ENCODE data around the gene EME2. TPM values are rescaled to one million over a fixed set of nuclear protein-coding genes. Genes with fewer than 3 reads are reported as not detected.

The EME2 gene
- total RNA-seq, 4 donors from 2014 or later: 5.5 to 10.4 (median 6.5) TPM

DNA sequence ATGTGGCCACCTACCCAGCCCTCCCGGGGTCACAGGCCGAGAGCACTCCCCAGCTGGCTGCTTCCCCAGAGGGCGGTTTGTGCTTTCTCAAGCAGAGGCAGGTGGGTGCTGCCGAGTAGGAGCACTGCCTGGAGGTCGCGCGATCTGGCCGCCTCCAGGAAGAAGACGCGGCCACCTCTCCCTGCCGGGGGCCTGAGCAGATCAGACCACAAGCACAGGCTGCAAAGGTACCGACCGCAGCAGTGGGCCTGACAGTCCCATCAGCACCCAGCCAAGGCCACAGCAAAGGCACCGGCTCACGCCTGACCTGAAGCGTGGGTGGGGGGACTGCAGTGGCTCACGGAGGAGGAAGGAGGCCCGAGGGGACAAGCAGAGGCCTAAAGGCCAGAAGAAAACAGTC, 36.1 kb downstream of the EME2 start:
- Histone ChIP-seq H3K4me3 (no peak overlapping the region), H3K4me1 (peaks cover 0 to 11% (median 10%) of the 10 kb centered on the region in 4 donors), H3K27ac (replicated peaks in 1 of 4) (no peak overlapping the region), H3K9me3 (no peaks in the 10 kb centered on the region), H3K27me3 (no peaks in the 10 kb centered on the region), H3K36me3 (peaks cover 33 to 75% (median 58%) of the 10 kb centered on the region in 4 donors)
- 82% methylated on average over 8 of the region's 18 CpGs for WGBS
- intact Hi-C loops (cut with DNase I): no loop called here
- no peak for TF ChIP-seq EP300 (IDR thresholded peaks at IDR 0.05)
- TF ChIP-seq POLR2AphosphoS5 (IDR thresholded peaks at IDR 0.05): no peak
- TF ChIP-seq, protein P1, sequence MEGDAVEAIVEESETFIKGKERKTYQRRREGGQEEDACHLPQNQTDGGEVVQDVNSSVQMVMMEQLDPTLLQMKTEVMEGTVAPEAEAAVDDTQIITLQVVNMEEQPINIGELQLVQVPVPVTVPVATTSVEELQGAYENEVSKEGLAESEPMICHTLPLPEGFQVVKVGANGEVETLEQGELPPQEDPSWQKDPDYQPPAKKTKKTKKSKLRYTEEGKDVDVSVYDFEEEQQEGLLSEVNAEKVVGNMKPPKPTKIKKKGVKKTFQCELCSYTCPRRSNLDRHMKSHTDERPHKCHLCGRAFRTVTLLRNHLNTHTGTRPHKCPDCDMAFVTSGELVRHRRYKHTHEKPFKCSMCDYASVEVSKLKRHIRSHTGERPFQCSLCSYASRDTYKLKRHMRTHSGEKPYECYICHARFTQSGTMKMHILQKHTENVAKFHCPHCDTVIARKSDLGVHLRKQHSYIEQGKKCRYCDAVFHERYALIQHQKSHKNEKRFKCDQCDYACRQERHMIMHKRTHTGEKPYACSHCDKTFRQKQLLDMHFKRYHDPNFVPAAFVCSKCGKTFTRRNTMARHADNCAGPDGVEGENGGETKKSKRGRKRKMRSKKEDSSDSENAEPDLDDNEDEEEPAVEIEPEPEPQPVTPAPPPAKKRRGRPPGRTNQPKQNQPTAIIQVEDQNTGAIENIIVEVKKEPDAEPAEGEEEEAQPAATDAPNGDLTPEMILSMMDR (IDR thresholded peaks at IDR 0.05): no peak
- TF ChIP-seq POLR2A (IDR thresholded peaks at IDR 0.05; ENCODE audit: low read depth): no peak
- DNase-seq (ENCODE audit: extremely low spot score): no peak

DNA sequence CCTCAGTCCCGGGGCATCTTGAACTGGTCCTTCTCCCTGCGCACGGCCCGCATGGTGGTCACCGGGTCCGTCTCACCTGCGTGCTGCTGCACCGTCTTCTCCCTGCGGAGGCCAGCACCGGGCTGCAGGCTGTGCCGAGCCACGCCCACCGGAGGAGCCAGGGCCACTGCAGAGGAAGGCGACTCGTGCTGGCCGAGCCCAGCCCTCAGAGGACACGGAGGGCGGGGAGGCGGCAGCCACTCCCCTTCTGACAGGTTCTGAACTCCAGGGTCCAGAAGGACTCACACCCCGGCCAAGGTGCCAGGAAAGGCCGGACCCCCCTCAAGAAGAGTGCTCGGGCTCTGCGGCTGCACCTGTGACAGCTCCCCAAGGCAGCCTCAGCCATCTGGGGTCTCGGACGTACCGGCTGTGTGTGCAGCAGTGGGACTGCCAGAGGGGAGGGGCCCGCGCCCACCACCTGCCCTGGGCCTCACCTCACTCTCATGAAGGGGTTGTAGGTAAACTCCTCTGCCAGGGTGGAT, 36.7 kb downstream of the EME2 start:
- peaks cover 33 to 82% (median 62%) of the 10 kb centered on the region in 4 donors for H3K36me3 ChIP-seq
- peaks cover 0 to 11% (median 10%) of the 10 kb centered on the region in 4 donors for H3K4me1 ChIP-seq
- intact Hi-C loops (cut with DNase I): no loop called here
- no peaks in the 10 kb centered on the region for H3K9me3 ChIP-seq
- DNase-seq (ENCODE audit: extremely low spot score): no peak
- WGBS: 85% methylated on average over 12 of the region's 28 CpGs
- no peak overlapping the region for H3K27ac ChIP-seq (replicated peaks in 1 of 4)
- H3K4me3 ChIP-seq: no peak overlapping the region
- TF ChIP-seq EP300 (IDR thresholded peaks at IDR 0.05): no peak
- TF ChIP-seq, protein P1 (IDR thresholded peaks at IDR 0.05): no peak
- TF ChIP-seq POLR2A (IDR thresholded peaks at IDR 0.05; ENCODE audit: low read depth): no peak
- no peak for TF ChIP-seq POLR2AphosphoS5 (IDR thresholded peaks at IDR 0.05)
- no peaks in the 10 kb centered on the region for H3K27me3 ChIP-seq

DNA sequence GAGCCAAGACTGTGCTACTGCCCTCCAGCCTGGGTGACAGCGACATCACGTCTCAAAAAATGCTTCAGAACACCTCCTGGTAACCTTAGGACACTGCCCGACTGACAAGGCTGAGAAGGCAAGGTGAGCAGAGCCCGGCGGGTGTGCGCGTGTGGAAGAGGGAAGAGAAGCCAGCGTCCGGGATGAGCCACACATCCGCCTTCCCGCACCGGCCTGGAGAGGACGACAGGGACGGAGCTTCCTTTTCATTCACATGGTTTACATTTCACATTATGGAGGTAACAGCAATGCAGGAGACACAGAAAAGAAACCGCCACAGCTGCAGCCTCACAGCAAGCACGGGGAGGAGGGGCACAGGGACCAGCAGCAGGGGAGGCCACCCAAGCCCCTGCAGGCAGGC, 37.5 kb downstream of the EME2 start:
- intact Hi-C loops (cut with DNase I): no loop called here
- TF ChIP-seq POLR2A (IDR thresholded peaks at IDR 0.05; ENCODE audit: low read depth) (no peak), EP300 (IDR thresholded peaks at IDR 0.05) (no peak), POLR2AphosphoS5 (IDR thresholded peaks at IDR 0.05) (no peak)
- TF ChIP-seq, protein P1 (IDR thresholded peaks at IDR 0.05): no peak
- 92% methylated on average over 16 of the region's 16 CpGs for WGBS
- Histone ChIP-seq H3K36me3 (peaks cover 33 to 85% (median 66%) of the 10 kb centered on the region in 4 donors), H3K4me3 (no peak overlapping the region), H3K4me1 (peaks cover 0 to 11% (median 10%) of the 10 kb centered on the region in 4 donors), H3K27ac (replicated peaks in 1 of 4) (no peak overlapping the region), H3K27me3 (no peaks in the 10 kb centered on the region), H3K9me3 (no peaks in the 10 kb centered on the region)
- no peak for DNase-seq (ENCODE audit: extremely low spot score)

DNA sequence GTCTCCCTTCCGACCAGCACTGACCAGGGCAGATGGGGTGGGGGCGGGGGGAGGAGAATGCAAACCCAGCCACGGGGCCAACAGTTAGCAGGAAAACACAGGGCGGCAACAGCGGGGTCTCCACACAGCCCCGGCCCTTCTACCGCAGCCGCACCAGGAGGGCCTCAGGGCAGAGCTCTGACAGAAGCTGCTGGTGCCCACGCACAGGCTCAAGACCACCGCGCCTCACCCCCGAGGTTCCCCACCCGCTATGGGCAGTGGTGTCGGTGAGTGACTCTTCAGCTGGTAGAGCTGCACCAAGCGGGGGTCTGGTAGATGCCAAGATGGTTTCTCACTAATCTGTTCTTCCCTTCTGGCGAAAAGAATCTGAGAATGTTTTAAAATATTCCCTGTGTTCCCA, 37.9 kb downstream of the EME2 start:
- 93% methylated on average over 11 of the region's 16 CpGs for WGBS
- peaks cover 33 to 84% (median 67%) of the 10 kb centered on the region in 4 donors for H3K36me3 ChIP-seq
- H3K4me3 ChIP-seq: no peak overlapping the region
- intact Hi-C loops (cut with DNase I): no loop called here
- H3K9me3 ChIP-seq: no peaks in the 10 kb centered on the region
- DNase-seq (ENCODE audit: extremely low spot score): no peak
- H3K4me1 ChIP-seq: peaks cover 0 to 11% (median 10%) of the 10 kb centered on the region in 4 donors
- no peak overlapping the region for H3K27ac ChIP-seq (replicated peaks in 1 of 4)
- H3K27me3 ChIP-seq: no peaks in the 10 kb centered on the region
- TF ChIP-seq EP300 (IDR thresholded peaks at IDR 0.05) (no peak), POLR2AphosphoS5 (IDR thresholded peaks at IDR 0.05) (no peak), POLR2A (IDR thresholded peaks at IDR 0.05; ENCODE audit: low read depth) (no peak)
- TF ChIP-seq, protein P1 (IDR thresholded peaks at IDR 0.05): no peak

DNA sequence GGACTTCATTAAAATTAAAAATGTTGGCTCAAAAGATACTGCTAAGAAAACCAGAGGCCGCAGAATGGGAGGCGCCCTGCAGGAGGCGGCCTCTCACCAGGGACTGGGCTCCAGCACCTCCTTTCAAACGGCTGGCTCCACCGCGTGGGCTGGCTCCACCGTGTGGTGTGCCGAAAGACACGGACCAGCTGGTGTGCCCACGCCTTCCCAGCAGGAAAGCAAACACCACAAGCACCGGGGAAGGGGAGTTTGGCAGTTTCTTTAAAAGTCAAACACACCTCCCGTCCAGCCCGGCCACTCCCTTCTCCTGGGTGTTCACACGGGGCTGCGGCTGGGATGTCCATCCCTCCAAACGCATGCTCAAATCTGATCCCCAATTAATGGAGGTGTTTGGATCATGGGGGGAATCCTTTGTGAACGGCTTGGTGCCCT, 40.1 kb downstream of the EME2 start:
- Histone ChIP-seq H3K27me3 (no peaks in the 10 kb centered on the region), H3K9me3 (no peaks in the 10 kb centered on the region), H3K4me3 (no peak overlapping the region), H3K4me1 (peaks cover 0 to 11% (median 10%) of the 10 kb centered on the region in 4 donors), H3K27ac (replicated peaks in 1 of 4) (peak overlapping the region in 1 of 4 donors; percentile 47), H3K36me3 (peaks cover 39 to 84% (median 73%) of the 10 kb centered on the region in 4 donors)
- WGBS: 11% methylated on average over 9 of the region's 17 CpGs
- TF ChIP-seq POLR2AphosphoS5 (IDR thresholded peaks at IDR 0.05) (peak in 1 of 2 donors; percentile 52), EP300 (IDR thresholded peaks at IDR 0.05) (no peak), POLR2A (IDR thresholded peaks at IDR 0.05; ENCODE audit: low read depth) (no peak)
- TF ChIP-seq, protein P1 (IDR thresholded peaks at IDR 0.05): peak; percentile 40 to 68 (median 50)
- intact Hi-C loops (cut with DNase I): no loop called here
- DNase-seq (ENCODE audit: extremely low spot score): peak; percentile 93
